A673 (cell line): Measurements from ENCODE around the gene PRPF4. TPM values are rescaled to one million over a fixed set of nuclear protein-coding genes. Genes with fewer than 3 reads are reported as not detected.

ENCODE experiments used
- BruUV-seq: library from RNA; stranded (reverse); fragments of 400-500 nt; replicated peaks from 2 replicates; lab custom pipeline; 2021; lab: Mats Ljungman, UMichigan
- CTCF ChIA-PET: fragments of 300-600 bp; sonication (Branson Sonifier 250); formaldehyde crosslinking; loops from one replicate; lab custom pipeline; 2022; ENCODE audit warnings: antibody characterized with exemption; lab: Charles Lee
- POLR2A ChIA-PET: fragments of 300-600 bp; sonication (Branson Sonifier 250); formaldehyde crosslinking; loops from one replicate; lab custom pipeline; 2022; ENCODE audit warnings: antibody characterized with exemption; ENCODE audit not compliant: low non-redundant PET; lab: Charles Lee
- DNase-seq: peaks from one replicate; pipeline ENCODE4 v3.0.0-alpha.2; 2015; ENCODE audit warnings: low spot score
- H3K27ac ChIP-seq: fragments of 200-600 bp; sonication (generic); 2 replicates; pipeline ENCODE4 v1.5.1; 2016; ENCODE audit warnings: mixed run types, low read depth, mild to moderate bottlenecking, mixed read lengths, antibody characterized with exemption, low read length; ENCODE audit not compliant: poor library complexity, severe bottlenecking
- H3K27me3 ChIP-seq: fragments of 200-600 bp; sonication (generic); replicated peaks from 2 replicates; pipeline ENCODE4 v1.6.1; 2017; ENCODE audit warnings: mixed run types, low read depth, mild to moderate bottlenecking, mixed read lengths, antibody characterized with exemption, low read length; ENCODE audit not compliant: insufficient read depth, poor library complexity
- H3K36me3 ChIP-seq: fragments of 200-600 bp; sonication (generic); 2 replicates; pipeline ENCODE4 v1.6.1; 2016; ENCODE audit warnings: mixed run types, mild to moderate bottlenecking, mixed read lengths, antibody characterized with exemption, low read length; ENCODE audit not compliant: insufficient read depth, poor library complexity, severe bottlenecking
- H3K4me1 ChIP-seq: fragments of 200-600 bp; sonication (generic); 2 replicates; pipeline ENCODE4 v1.6.1; 2017; ENCODE audit warnings: mixed run types, mild to moderate bottlenecking, mixed read lengths, antibody characterized with exemption, low read length; ENCODE audit not compliant: insufficient read depth, poor library complexity, severe bottlenecking
- H3K4me3 ChIP-seq: fragments of 200-600 bp; sonication (generic); 2 replicates; pipeline ENCODE4 v1.5.1; 2016; ENCODE audit warnings: low read depth, mixed run types, mild to moderate bottlenecking, mixed read lengths, low read length; ENCODE audit not compliant: poor library complexity, severe bottlenecking
- H3K9me3 ChIP-seq: fragments of 200-600 bp; sonication (generic); 2 replicates; pipeline ENCODE4 v1.6.1; 2016; ENCODE audit warnings: mixed run types, low read depth, mild to moderate bottlenecking, mixed read lengths, antibody characterized with exemption, low read length; ENCODE audit not compliant: poor library complexity, severe bottlenecking
- CTCF ChIP-seq: fragments of 300-800, 200-600 bp; sonication (generic); conservative IDR thresholded peaks from 2 replicates; pipeline ENCODE4 v1.5.1; 2017; ENCODE audit warnings: low read depth, mild to moderate bottlenecking, antibody characterized with exemption, low read length, moderate library complexity, mixed read lengths
- EZH2 ChIP-seq: fragments of 200-600 bp; sonication (generic); IDR thresholded peaks from 2 replicates; pipeline ENCODE4 v1.6.1; 2017; ENCODE audit warnings: borderline replicate concordance, low read depth, mild to moderate bottlenecking, mixed read lengths, antibody characterized with exemption, low read length; ENCODE audit not compliant: poor library complexity, severe bottlenecking
- intact Hi-C: fragments of 100-400 bp; cut with micrococcal nuclease; formaldehyde crosslinking; loops from one replicate; pipeline ENCODE4 v1.10.0; 2022; ENCODE audit not compliant: unreplicated experiment
- total RNA-seq: library from RNA; stranded (reverse); gene quantifications from 2 replicates; pipeline ENCODE4 v1.2.3, GENCODE V29; 2021

Gene PRPF4
- total RNA-seq, 1 experiment from 2014 or later, result 59.8 TPM

- Histone ChIP-seq H3K9me3 (no peaks in the 10 kb centered on the region), H3K36me3 (peaks cover 90% of the 10 kb centered on the region), H3K27me3 (no peaks in the 10 kb centered on the region), H3K4me1 (peaks cover 8% of the 10 kb centered on the region), H3K27ac (no peak overlapping the region), H3K4me3 (no peak overlapping the region)
- POLR2A ChIA-PET, result no interaction called here
- intact Hi-C loops, result no loop called here
- no peak for DNase-seq
- no TSS peak for BruUV-seq
- CTCF ChIA-PET, result no interaction called here
- TF ChIP-seq CTCF, result no peak
- no peak for TF ChIP-seq EZH2
Observed at GRCh38 chr9:113281356-113281755, 5.9 kb downstream of the PRPF4 start.

GRCh38 chr9:113289091-113289490 lies 13.6 kb downstream of the PRPF4 start:
- CTCF ChIA-PET, result no interaction called here

GRCh38 chr9:113290052-113290607 lies 14.7 kb downstream of the PRPF4 start:
- H3K27ac ChIP-seq, result no peak overlapping the region
- no TSS peak for BruUV-seq
- no peaks in the 10 kb centered on the region for H3K27me3 ChIP-seq
- no peaks in the 10 kb centered on the region for H3K9me3 ChIP-seq
- ChIA-PET POLR2A (no interaction called here), CTCF (no interaction called here)
- H3K4me1 ChIP-seq, result no peaks in the 10 kb centered on the region
- H3K36me3 ChIP-seq, result peaks cover 80% of the 10 kb centered on the region
- intact Hi-C loops, result no loop called here
- no peak for TF ChIP-seq EZH2
- no peak for TF ChIP-seq CTCF
- DNase-seq, result no peak
- no peak overlapping the region for H3K4me3 ChIP-seq

More at GRCh38 chr9:113289091-113289490, 13.6 kb downstream of the PRPF4 start:
- Histone ChIP-seq H3K9me3 (no peaks in the 10 kb centered on the region), H3K36me3 (peaks cover 90% of the 10 kb centered on the region), H3K27ac (no peak overlapping the region), H3K27me3 (no peaks in the 10 kb centered on the region), H3K4me1 (no peaks in the 10 kb centered on the region), H3K4me3 (no peak overlapping the region)
- BruUV-seq, result no TSS peak
- POLR2A ChIA-PET, result no interaction called here
- TF ChIP-seq CTCF (no peak), EZH2 (no peak)
- intact Hi-C loops, result no loop called here
- no peak for DNase-seq
